LNCaP clone FGC (cell line): ENCODE measurements around the gene CREB1.

ENCODE experiments used
- DNase-seq: peaks from one replicate; pipeline ENCODE4 v3.0.0-alpha.2; 2011; ENCODE audit warnings: low read depth
- H3K4me3 ChIP-seq: 2 replicates; pipeline ENCODE4 v1.5.1; 2011; ENCODE audit warnings: mild to moderate bottlenecking, low read depth, low read length, control low read depth
- TF ChIP-seq, protein P1 (sequence below): IDR thresholded peaks from 2 replicates; pipeline ENCODE4 v1.5.1; 2012; ENCODE audit warnings: mild to moderate bottlenecking; ENCODE audit not compliant: control insufficient read depth, insufficient read depth; ENCODE audit errors: extremely low read depth

Gene CREB1

DNA sequence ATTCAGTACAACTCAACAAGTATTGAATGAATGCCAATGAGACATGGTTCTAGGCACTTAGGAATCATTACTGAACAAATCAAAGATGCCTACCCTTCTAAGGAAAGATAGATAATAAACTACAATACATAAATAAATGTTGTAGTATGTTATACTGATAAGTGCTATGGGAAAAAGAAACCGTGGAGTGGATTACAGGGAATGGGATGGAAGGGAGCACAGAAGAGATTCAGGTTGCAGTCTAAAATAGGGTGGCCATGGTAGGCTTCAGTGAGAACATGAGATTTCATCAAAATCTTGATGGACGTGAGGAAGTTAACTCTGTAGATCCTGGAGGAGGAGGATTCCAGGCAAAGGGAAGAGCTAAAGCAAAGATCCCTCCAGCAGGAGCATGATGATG lies 17.9 kb upstream of the CREB1 start:
- H3K4me3 ChIP-seq: no peak overlapping the region
- TF ChIP-seq, protein P1, sequence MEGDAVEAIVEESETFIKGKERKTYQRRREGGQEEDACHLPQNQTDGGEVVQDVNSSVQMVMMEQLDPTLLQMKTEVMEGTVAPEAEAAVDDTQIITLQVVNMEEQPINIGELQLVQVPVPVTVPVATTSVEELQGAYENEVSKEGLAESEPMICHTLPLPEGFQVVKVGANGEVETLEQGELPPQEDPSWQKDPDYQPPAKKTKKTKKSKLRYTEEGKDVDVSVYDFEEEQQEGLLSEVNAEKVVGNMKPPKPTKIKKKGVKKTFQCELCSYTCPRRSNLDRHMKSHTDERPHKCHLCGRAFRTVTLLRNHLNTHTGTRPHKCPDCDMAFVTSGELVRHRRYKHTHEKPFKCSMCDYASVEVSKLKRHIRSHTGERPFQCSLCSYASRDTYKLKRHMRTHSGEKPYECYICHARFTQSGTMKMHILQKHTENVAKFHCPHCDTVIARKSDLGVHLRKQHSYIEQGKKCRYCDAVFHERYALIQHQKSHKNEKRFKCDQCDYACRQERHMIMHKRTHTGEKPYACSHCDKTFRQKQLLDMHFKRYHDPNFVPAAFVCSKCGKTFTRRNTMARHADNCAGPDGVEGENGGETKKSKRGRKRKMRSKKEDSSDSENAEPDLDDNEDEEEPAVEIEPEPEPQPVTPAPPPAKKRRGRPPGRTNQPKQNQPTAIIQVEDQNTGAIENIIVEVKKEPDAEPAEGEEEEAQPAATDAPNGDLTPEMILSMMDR: no peak
- DNase-seq: no peak

DNA sequence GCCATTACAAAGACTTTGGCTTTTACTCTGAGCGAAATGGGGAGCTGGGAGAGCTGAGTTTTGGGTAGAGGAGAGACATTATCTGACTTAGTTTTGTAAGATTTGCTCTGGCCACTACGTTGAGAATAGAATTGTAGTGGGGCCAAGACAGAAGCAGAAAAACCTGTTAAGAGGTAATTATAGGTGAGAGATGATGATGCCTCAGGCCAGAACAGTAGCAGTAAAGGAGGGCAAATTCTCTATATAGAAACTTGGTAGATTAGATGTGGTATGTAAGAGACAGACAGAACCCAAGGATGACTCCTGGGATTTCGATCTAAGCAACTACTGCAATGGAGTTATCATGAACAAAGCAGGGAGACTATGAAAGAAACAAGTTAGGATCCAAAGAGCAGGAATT lies 17.4 kb upstream of the CREB1 start:
- no peak overlapping the region for H3K4me3 ChIP-seq
- no peak for DNase-seq
- TF ChIP-seq, protein P1: no peak

DNA sequence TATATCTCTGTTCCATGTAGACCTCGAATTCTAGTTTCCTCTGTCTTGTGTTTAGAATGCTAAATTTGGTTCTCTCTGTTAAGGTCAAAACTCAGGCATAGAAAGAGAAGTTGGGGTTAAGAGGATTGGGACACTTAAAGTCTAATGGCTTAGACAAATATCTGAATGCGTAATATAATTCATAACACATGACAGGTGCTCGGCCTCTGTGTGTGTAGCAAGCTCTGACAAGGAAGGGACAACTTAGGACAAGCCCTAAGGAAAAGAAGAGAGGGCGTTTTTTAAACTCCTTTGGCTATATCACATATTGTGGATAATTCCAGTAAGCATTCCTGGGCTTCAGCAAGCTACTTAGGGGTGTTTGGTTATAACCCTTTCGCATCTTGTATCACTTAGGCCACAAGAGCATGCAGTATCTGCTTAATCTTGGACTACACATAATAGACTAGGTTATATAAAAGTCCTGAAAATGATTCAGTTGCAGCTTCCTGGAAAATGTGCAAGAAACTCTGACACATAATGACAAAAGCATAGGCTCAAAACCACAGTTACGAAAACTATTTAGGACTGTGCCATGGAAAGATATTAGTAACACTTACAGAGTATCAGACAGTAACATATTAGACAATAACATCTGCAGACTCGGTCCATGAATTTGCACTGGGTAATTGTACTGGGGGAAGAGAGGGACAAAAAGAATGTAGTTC lies 16.1 kb upstream of the CREB1 start:
- no peak overlapping the region for H3K4me3 ChIP-seq
- DNase-seq: no peak
- TF ChIP-seq, protein P1: no peak

DNA sequence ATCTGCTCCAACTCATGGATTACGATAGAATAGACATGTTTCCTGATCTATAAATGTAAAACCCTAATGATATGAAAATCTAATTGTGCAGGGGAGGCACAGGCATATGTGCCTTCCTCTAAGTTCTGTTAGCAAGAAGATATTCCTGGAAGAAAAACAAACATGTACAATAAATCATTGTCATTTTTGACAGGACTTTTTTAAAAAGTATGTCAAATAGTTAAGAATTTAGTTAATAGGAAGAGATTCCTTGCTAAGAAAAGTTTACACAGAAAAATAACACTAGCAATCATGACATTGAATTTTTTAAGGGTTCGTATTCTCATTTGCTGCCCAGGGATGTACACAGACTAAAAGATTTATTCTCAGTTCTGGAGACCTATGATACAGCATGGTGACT lies 15.3 kb upstream of the CREB1 start:
- H3K4me3 ChIP-seq: no peak overlapping the region
- DNase-seq: no peak
- TF ChIP-seq, protein P1: no peak

DNA sequence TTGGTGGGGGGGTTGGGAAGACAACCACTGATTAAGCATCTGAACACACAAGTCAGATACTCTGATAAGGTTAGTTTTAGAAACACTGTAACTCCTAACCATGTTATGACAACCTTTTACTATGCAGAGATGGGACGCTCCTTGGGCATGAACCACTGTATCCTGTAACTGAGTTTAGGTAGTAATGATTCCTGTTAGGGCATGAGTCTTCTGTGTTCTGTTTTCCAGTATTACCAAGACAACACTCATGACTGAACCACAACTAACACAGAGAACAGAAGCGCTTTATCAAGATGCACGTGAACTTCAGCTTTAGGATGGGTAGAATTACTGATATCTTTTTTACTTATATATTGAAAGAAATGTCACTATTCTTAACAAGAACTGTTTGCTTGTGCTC lies 14.1 kb upstream of the CREB1 start:
- TF ChIP-seq, protein P1: no peak
- no peak overlapping the region for H3K4me3 ChIP-seq
- DNase-seq: no peak

DNA sequence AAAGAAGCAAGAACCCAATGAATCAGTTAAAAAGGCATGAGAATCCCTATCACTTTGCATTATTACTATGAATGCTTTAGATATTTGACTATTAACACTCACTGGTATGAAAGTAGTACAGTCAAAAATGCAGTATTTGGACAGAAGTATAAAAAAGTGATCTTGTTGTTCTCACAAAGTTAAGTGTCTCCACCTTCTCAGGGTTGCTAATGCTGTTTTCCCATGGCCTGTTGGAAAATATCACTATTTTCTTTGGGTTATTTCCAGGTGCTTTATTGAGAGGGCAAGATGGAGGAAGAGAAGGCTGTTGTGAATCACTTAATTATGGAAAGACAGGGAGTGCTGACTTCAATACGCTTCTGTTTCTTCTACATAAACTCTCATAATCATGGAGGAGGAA lies 13.6 kb upstream of the CREB1 start:
- no peak for DNase-seq
- TF ChIP-seq, protein P1: no peak
- H3K4me3 ChIP-seq: no peak overlapping the region

DNA sequence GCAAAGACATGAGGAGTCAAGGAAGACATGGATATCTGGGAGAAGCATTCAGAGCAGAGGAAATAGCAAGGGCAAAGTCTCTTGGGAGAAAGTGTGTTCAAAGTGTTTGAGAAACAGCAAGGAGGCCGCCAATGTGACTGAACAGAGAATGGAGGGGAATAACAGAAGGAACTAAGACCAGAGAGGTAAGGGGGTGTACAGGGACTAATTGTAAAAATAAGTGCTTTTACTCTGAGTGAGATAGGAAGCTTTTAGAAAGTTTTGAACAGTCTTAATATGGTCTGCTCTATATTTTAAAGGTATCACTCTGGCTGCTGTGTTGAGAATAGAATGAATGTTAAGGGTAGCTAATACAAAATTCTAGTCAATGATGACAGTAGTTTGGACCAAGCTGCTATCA lies 6.8 kb upstream of the CREB1 start:
- H3K4me3 ChIP-seq: no peak overlapping the region
- TF ChIP-seq, protein P1: no peak
- no peak for DNase-seq
